ENCODE data around the gene CLCC1.
"Not testable (repeated sequence)": the region's sequence is repeated elsewhere in the genome, so short reads cannot be mapped to it uniquely, and the experiment has no call there.

CLCC1 gene

DNA sequence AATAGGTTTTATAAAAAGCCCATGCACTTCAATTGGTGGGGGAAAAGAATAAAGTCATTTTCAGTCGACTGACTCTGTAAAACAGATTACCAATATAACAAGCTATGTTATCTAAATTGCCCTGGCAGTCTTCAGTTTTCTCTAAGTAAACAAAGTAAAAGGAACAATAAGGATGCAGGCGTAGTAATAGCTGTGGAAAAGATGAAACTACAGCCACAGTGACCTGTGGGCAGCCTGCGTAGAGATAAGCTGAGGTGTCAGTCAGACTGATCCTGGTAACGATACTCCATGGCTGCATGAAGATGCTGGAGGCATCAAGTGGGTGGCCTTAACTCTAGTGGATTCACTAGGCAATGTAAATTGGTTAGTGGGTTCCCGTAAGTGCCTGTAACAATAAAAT lies 29.3 kb downstream of the CLCC1 start:
- Histone ChIP-seq H3K36me3 (ENCODE audit: control insufficient read depth, insufficient read depth, low read length) (peaks cover 67% of the 10 kb centered on the region), H3K9me3 (ENCODE audit: control insufficient read depth, low read length) (no peaks in the 10 kb centered on the region), H3K4me3 (ENCODE audit: insufficient read depth, low read depth, low read length, poor library complexity, severe bottlenecking) (no peak overlapping the region), H3K4me1 (ENCODE audit: control insufficient read depth, insufficient read depth, low read length, poor library complexity, severe bottlenecking) (no peaks in the 10 kb centered on the region), H3K27ac (ENCODE audit: insufficient read depth, low read length, poor library complexity, severe bottlenecking) (no peak overlapping the region), H3K27me3 (replicated peaks; ENCODE audit: control insufficient read depth, insufficient read depth, low read length, poor library complexity, severe bottlenecking) (no peaks in the 10 kb centered on the region)
- no peak for DNase-seq

DNA sequence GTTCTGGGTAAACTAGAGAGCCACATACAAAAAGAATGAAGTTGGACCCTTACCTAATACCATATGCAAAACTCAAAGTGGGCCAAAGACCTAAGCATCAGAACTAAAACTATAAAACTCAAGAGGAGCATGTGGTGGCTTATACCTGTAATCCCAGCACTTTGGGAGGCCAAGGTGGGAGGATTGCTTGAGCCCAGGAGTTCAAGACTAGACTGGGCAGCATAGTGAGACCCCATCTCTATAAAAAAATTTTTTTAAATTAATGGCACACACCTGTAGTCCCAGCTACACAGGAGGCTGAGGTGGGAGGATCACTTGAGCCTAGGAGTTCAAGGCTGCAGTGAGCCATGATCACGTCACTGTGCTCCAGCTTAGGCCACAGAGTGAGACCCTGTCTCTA lies 35.7 kb downstream of the CLCC1 start:
- not testable (repeated sequence) for H3K27ac ChIP-seq (ENCODE audit: insufficient read depth, low read length, poor library complexity, severe bottlenecking); DNase-seq; H3K4me1 ChIP-seq (ENCODE audit: control insufficient read depth, insufficient read depth, low read length, poor library complexity, severe bottlenecking); H3K27me3 ChIP-seq (replicated peaks; ENCODE audit: control insufficient read depth, insufficient read depth, low read length, poor library complexity, severe bottlenecking); H3K4me3 ChIP-seq (ENCODE audit: insufficient read depth, low read depth, low read length, poor library complexity, severe bottlenecking); H3K9me3 ChIP-seq (ENCODE audit: control insufficient read depth, low read length)
- H3K36me3 ChIP-seq (ENCODE audit: control insufficient read depth, insufficient read depth, low read length): peaks cover 13% of the 10 kb centered on the region

DNA sequence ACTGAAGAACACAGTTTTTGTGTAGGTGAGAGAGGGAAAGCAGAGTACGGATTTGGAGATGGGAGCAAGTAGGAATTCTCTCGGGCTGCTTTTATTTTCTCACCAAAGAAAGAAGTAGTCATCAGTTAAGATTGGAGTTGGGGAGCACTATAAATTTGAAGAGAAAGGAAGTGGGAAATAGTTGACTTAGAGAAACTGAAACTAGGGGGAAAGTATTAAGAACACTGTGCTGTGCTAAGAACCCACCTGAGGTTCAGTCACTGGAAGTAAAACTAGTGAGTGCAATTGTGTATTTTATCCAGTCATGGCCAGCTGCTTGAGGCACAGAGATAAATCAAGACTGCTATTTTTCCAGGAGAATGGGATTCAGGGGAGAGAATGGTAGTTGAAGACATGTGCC lies 37.4 kb downstream of the CLCC1 start:
- Histone ChIP-seq H3K9me3 (ENCODE audit: control insufficient read depth, low read length) (no peaks in the 10 kb centered on the region), H3K27ac (ENCODE audit: insufficient read depth, low read length, poor library complexity, severe bottlenecking) (no peak overlapping the region), H3K4me3 (ENCODE audit: insufficient read depth, low read depth, low read length, poor library complexity, severe bottlenecking) (no peak overlapping the region), H3K27me3 (replicated peaks; ENCODE audit: control insufficient read depth, insufficient read depth, low read length, poor library complexity, severe bottlenecking) (no peaks in the 10 kb centered on the region), H3K36me3 (ENCODE audit: control insufficient read depth, insufficient read depth, low read length) (peaks cover 8% of the 10 kb centered on the region), H3K4me1 (ENCODE audit: control insufficient read depth, insufficient read depth, low read length, poor library complexity, severe bottlenecking) (no peaks in the 10 kb centered on the region)
- no peak for DNase-seq

DNA sequence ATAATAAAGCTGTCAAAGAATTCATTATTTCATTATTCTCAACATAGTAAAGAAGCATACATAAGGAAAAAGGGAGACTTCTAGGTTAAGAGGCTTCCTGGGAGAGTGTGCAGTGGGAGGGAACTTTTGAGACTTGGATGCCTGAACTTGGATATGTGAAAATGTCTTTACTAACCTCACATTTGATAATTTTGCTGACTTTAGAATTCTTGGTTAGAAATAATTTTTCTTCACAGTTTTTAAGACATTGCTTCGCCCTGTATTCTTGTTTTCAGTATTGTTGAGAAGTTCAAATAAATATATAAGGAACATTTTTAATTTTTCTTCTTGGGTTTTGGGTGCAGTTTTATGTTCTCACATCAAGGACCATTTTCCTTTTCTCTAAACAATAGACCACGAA lies 46.5 kb downstream of the CLCC1 start:
- H3K27me3 ChIP-seq (replicated peaks; ENCODE audit: control insufficient read depth, insufficient read depth, low read length, poor library complexity, severe bottlenecking): no peaks in the 10 kb centered on the region
- H3K9me3 ChIP-seq (ENCODE audit: control insufficient read depth, low read length): no peaks in the 10 kb centered on the region
- H3K4me3 ChIP-seq (ENCODE audit: insufficient read depth, low read depth, low read length, poor library complexity, severe bottlenecking): no peak overlapping the region
- H3K36me3 ChIP-seq (ENCODE audit: control insufficient read depth, insufficient read depth, low read length): no peaks in the 10 kb centered on the region
- H3K27ac ChIP-seq (ENCODE audit: insufficient read depth, low read length, poor library complexity, severe bottlenecking): no peak overlapping the region
- DNase-seq: no peak
- H3K4me1 ChIP-seq (ENCODE audit: control insufficient read depth, insufficient read depth, low read length, poor library complexity, severe bottlenecking): no peaks in the 10 kb centered on the region

Measured in effector memory CD4-positive, alpha-beta T cell (primary cell).